DOHH2 (cell line): ENCODE data around the gene PBRM1.

Experiments
- H3F3A ChIP-seq: fragments of 200-600 bp; sonication (generic), shearing (Covaris generic); 2 replicates; pipeline ENCODE4 v1.6.0; 2016; ENCODE audit warnings: antibody characterized with exemption, mild to moderate bottlenecking; ENCODE audit not compliant: control insufficient read depth, insufficient read depth
- H3K27ac ChIP-seq: fragments of 200-600 bp; sonication (generic); 2 replicates; pipeline ENCODE4 v1.5.1; 2014; ENCODE audit warnings: low read depth, mild to moderate bottlenecking, low read length, moderate library complexity
- H3K27me3 ChIP-seq: fragments of 200-600 bp; sonication (generic); 2 replicates; pipeline ENCODE4 v1.6.1; 2014; ENCODE audit warnings: mild to moderate bottlenecking, low read length, mixed read lengths; ENCODE audit not compliant: control insufficient read depth
- H3K36me3 ChIP-seq: fragments of 200-600 bp; sonication (generic); 2 replicates; pipeline ENCODE4 v1.6.1; 2014; ENCODE audit warnings: mild to moderate bottlenecking, low read length, moderate library complexity, mixed read lengths; ENCODE audit not compliant: control insufficient read depth
- H3K4me1 ChIP-seq: fragments of 200-600 bp; sonication (generic); 2 replicates; pipeline ENCODE4 v1.6.1; 2014; ENCODE audit warnings: mild to moderate bottlenecking, low read length, mixed read lengths; ENCODE audit not compliant: control insufficient read depth
- H3K4me2 ChIP-seq: fragments of 200-600 bp; sonication (generic); 2 replicates; pipeline ENCODE4 v1.6.0; 2014; ENCODE audit warnings: mild to moderate bottlenecking, low read length, moderate library complexity
- H3K4me3 ChIP-seq: fragments of 200-600 bp; sonication (generic); 2 replicates; pipeline ENCODE4 v1.5.1; 2014; ENCODE audit warnings: mild to moderate bottlenecking, low read length, mixed read lengths
- H3K79me2 ChIP-seq: fragments of 200-600 bp; sonication (generic); 2 replicates; pipeline ENCODE4 v1.6.1; 2014; ENCODE audit warnings: mild to moderate bottlenecking, low read length, mixed read lengths; ENCODE audit not compliant: control insufficient read depth
- H3K9me2 ChIP-seq: fragments of 200-600 bp; sonication (generic); replicated peaks from 2 replicates; pipeline ENCODE4 v1.6.1; 2014; ENCODE audit warnings: mild to moderate bottlenecking, low read length, mixed read lengths; ENCODE audit not compliant: control insufficient read depth
- H3K9me3 ChIP-seq: fragments of 200-600 bp; sonication (generic); 2 replicates; pipeline ENCODE4 v1.6.1; 2014; ENCODE audit warnings: antibody characterized with exemption, low read length, mixed read lengths; ENCODE audit not compliant: control insufficient read depth, insufficient read depth
- H4K20me1 ChIP-seq: fragments of 200-600 bp; sonication (generic); 2 replicates; pipeline ENCODE4 v1.6.0; 2014; ENCODE audit warnings: low read depth, mild to moderate bottlenecking, antibody characterized with exemption, low read length, moderate library complexity; ENCODE audit not compliant: control insufficient read depth, insufficient read depth
- EZH2phosphoT487 ChIP-seq: fragments of 200-600 bp; sonication (generic); IDR thresholded peaks from 2 replicates; pipeline ENCODE4 v1.6.1; 2017; ENCODE audit warnings: borderline replicate concordance, mild to moderate bottlenecking, antibody characterized with exemption, low read length, moderate library complexity, mixed read lengths
- TF ChIP-seq, protein P1 (sequence below): fragments of 200-600 bp; sonication (generic); IDR thresholded peaks from one replicate; pipeline ENCODE4 v1.5.1; 2014; ENCODE audit warnings: antibody characterized with exemption, mild to moderate bottlenecking, low read depth, low read length; ENCODE audit not compliant: poor library complexity, severe bottlenecking

Gene PBRM1

DNA sequence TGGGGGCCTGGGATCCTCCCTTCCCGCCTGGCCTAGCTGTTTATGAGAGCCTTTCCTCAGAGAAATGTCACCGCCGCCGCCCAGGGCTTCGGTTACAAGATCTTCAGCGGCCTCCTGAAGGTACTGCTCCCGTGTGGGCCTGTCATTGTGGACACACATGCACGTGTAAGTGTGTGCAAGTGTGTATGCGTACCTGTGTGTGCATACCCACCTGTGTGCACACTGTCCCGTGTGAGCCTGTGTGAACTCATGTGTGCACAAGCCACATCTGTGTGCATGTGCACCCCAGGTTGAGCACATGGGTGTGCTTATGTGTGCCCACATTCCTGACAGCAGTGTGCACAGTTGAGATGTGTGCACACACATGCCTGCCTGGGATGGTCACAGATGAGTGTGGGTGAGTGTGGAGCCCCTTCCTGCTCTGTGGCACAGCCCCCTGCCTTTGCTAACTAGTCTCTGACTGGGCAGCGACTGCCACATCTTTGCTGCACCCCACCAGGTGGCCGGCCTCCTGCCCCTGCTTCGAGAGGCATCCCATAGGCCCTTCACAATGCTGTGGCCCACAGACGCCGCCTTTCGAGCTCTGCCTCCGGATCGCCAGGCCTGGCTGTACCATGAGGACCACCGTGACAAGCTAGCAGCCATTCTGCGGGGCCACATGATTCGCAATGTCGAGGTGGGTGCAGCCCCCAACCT is 166.1 kb downstream of the PBRM1 start:
- Histone ChIP-seq H4K20me1 (no peaks in the 10 kb centered on the region), H3K36me3 (peaks cover 4% of the 10 kb centered on the region), H3F3A (no peaks in the 10 kb centered on the region), H3K9me2 (no peaks in the 10 kb centered on the region), H3K4me1 (no peaks in the 10 kb centered on the region), H3K27ac (no peak overlapping the region), H3K9me3 (no peaks in the 10 kb centered on the region), H3K4me3 (no peak overlapping the region), H3K79me2 (no peaks in the 10 kb centered on the region), H3K27me3 (no peaks in the 10 kb centered on the region), H3K4me2 (no peak overlapping the region)
- TF ChIP-seq EZH2phosphoT487: no peak
- TF ChIP-seq, protein P1, sequence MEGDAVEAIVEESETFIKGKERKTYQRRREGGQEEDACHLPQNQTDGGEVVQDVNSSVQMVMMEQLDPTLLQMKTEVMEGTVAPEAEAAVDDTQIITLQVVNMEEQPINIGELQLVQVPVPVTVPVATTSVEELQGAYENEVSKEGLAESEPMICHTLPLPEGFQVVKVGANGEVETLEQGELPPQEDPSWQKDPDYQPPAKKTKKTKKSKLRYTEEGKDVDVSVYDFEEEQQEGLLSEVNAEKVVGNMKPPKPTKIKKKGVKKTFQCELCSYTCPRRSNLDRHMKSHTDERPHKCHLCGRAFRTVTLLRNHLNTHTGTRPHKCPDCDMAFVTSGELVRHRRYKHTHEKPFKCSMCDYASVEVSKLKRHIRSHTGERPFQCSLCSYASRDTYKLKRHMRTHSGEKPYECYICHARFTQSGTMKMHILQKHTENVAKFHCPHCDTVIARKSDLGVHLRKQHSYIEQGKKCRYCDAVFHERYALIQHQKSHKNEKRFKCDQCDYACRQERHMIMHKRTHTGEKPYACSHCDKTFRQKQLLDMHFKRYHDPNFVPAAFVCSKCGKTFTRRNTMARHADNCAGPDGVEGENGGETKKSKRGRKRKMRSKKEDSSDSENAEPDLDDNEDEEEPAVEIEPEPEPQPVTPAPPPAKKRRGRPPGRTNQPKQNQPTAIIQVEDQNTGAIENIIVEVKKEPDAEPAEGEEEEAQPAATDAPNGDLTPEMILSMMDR: no peak

DNA sequence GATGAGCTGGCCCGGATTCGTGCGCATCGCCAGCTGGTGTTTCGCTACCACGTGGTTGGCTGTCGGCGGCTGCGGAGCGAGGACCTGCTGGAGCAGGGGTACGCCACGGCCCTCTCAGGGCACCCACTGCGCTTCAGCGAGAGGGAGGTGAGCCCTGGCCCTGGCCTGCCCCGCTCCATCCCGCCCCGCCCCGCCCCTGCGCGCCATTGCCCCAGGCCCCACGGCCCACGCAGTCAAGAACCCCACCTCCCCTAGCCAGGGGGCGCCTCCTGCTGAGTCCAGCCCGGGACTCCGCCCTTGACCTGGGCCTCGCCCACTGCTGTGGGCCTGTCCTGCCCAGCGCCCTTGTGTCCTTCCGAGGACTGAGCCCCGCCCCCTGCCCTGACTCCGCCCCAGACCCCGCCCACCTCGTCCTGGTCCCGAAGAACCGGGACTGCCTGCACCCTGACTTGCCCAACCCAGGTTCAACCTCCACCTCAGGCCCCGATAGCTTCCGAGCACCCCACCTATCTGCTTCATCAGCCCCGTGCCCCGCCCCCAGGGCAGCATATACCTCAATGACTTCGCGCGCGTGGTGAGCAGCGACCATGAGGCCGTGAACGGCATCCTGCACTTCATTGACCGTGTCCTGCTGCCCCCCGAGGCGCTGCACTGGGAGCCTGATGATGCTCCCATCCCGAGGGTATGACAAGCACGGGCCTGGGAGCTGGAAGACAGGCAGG is 166.8 kb downstream of the PBRM1 start:
- Histone ChIP-seq H3K36me3 (no peaks in the 10 kb centered on the region; the same call in 1 of the 2 replicates), H4K20me1 (no peaks in the 10 kb centered on the region), H3K27me3 (no peaks in the 10 kb centered on the region), H3K4me3 (no peak overlapping the region), H3K4me1 (no peaks in the 10 kb centered on the region), H3K4me2 (no peak overlapping the region), H3K27ac (no peak overlapping the region), H3K79me2 (no peaks in the 10 kb centered on the region), H3K9me3 (no peaks in the 10 kb centered on the region), H3K9me2 (no peaks in the 10 kb centered on the region), H3F3A (no peaks in the 10 kb centered on the region)
- TF ChIP-seq EZH2phosphoT487: no peak
- TF ChIP-seq, protein P1: no peak

DNA sequence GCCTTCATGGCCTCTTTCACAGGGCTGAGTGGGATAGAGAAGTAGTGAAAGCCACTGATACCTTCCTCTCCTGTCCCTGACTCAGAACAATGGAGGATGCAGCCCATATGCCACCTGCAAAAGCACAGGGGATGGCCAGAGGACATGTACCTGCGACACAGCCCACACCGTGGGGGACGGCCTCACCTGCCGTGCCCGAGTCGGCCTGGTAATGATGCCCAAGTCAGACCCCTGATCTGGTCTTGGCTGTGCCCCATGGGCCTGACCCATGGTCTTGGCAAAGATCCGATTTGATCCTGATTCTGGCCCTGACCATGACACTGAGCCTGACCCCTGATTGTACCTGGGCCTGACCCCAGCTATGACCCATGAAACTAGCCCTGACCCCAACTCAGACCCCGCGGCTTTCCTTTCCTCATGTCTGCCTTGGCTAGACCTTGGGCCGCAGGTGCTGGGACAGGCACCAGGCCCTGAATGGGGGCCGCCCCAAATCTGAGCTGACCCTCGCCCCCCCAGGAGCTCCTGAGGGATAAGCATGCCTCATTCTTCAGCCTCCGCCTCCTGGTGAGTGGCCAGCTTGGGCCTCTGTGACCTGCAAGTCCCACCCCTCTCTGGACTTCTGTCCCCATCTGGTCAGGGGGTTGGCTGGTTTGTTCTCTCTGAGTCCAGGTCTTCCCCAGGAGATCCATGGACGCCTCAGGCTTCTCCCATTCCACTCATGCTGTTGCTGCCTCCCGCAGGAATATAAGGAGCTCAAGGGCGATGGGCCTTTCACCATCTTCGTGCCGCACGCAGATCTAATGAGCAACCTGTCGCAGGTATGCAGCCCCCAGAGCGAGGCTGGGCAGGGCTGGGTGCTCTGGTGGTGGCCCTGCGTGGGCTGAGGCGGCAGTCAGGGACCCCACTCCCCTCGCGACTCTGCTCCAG is 167.7 kb downstream of the PBRM1 start:
- H3K9me3 ChIP-seq: no peaks in the 10 kb centered on the region
- no peak overlapping the region for H3K4me2 ChIP-seq
- no peaks in the 10 kb centered on the region for H3K79me2 ChIP-seq
- no peak overlapping the region for H3K4me3 ChIP-seq
- no peaks in the 10 kb centered on the region for H3F3A ChIP-seq
- no peaks in the 10 kb centered on the region for H4K20me1 ChIP-seq
- H3K36me3 ChIP-seq: no peaks in the 10 kb centered on the region; the same call in 1 of the 2 replicates
- H3K4me1 ChIP-seq: no peaks in the 10 kb centered on the region
- H3K9me2 ChIP-seq: no peaks in the 10 kb centered on the region
- H3K27me3 ChIP-seq: no peaks in the 10 kb centered on the region
- TF ChIP-seq, protein P1: no peak
- no peak for TF ChIP-seq EZH2phosphoT487
- H3K27ac ChIP-seq: no peak overlapping the region
